Heart right ventricle (tissue), 16 donors: Measurements from ENCODE around the gene KCNQ1. TPM values are rescaled to one million over a fixed set of nuclear protein-coding genes. Genes with fewer than 3 reads are reported as not detected.

Experiments
- ATAC-seq, 8 donors: fragments of 200-7000 bp; cut with Tn5 transposase; one replicate each; pipeline ENCODE4 v1.9.1; 2020; ENCODE audit warnings: mild to moderate bottlenecking in 8 of 8, moderate library complexity in 8 of 8, moderate number of reproducible peaks in 1 of 8
- DNase-seq, 2 donors: peaks; one replicate each; pipeline ENCODE4 v3.0.0-alpha.2; 2020
- H3K27ac ChIP-seq, 10 donors: fragments of 200-600 bp; sonication (generic) in 2 of 10; one replicate each; pipeline versions ENCODE4 v1.5.0 to v1.8.0; 2020 to 2022; ENCODE audit warnings: mild to moderate bottlenecking in 3 of 10
- H3K27me3 ChIP-seq, 7 donors: fragments of 200-600 bp; one replicate each; pipeline ENCODE4 v1.8.0; 2021 to 2022; ENCODE audit warnings: mild to moderate bottlenecking in 2 of 7
- H3K36me3 ChIP-seq, 9 donors: fragments of 200-600 bp; sonication (generic) in 1 of 9; one replicate each; pipeline versions ENCODE4 v1.5.0 to v1.8.0; 2020 to 2022; ENCODE audit warnings: mild to moderate bottlenecking in 2 of 9
- H3K4me1 ChIP-seq, 9 donors: fragments of 200-600 bp; sonication (generic) in 1 of 9; one replicate each; pipeline versions ENCODE4 v1.5.0 to v1.8.0; 2020 to 2022; ENCODE audit warnings: mild to moderate bottlenecking in 4 of 9
- H3K4me3 ChIP-seq, 10 donors: fragments of 200-600 bp; sonication (generic) in 2 of 10; one replicate each; pipeline versions ENCODE4 v1.5.0 to v1.8.0; 2020 to 2022; ENCODE audit warnings: mild to moderate bottlenecking in 7 of 10, moderate library complexity in 2 of 10
- H3K9me3 ChIP-seq, 11 donors: fragments of 200-600 bp in 10 of 11; sonication (generic) in 2 of 11; one replicate each; pipeline versions ENCODE4 v1.5.0 to v1.8.0; 2013 to 2022; ENCODE audit warnings: mild to moderate bottlenecking in 2 of 11, control low read depth in 1 of 11, moderate library complexity in 1 of 11
- WGBS, 2 donors: extraction: QIAGEN DNeasy Blood & Tissue Kit; methylation state at CpG; one replicate each; pipeline ENCODE4 v1.1.7; 2013; ENCODE audit warnings: inconsistent platforms in 1 of 2; 5-methylcytosine and 5-hydroxymethylcytosine counted together
- intact Hi-C, 10 donors: fragments of 100-400 bp; cut with DNase I; formaldehyde crosslinking; loops; one replicate each; pipeline versions ENCODE4 v1.11.1 to v1.14.2; 2022
- polyA plus RNA-seq, 2 donors: library from polyadenylated mRNA; stranded (reverse); fragments of 200-250 nt; gene quantifications; one replicate each; pipeline ENCODE4 v1.2.3, GENCODE V29; 2013
- total RNA-seq, 10 donors: library from RNA; stranded (reverse); fragmentation: NEBNext Ultra II Directional in 3 of 10; extraction: Animal tissue kit (Norgen Biotek cat#: 25700) in 3 of 10; gene quantifications; one replicate each; pipeline versions ENCODE4 v1.2.1 to v1.2.4, GENCODE V29; 2021 to 2023
- TF ChIP-seq, protein P1 (sequence below), 9 donors: fragments of 200-600 bp; sonication (generic) in 2 of 9; IDR thresholded peaks; one replicate each; pipeline versions ENCODE4 v1.5.0 to v1.8.0; 2021 to 2022; ENCODE audit warnings: antibody characterized with exemption in 9 of 9, mild to moderate bottlenecking in 5 of 9, moderate library complexity in 1 of 9
- donor health status: Arrhythmogenic right ventricular cardiomyopathy.
- donor health status: ischemic (EF 13 %, LVEDD 7.1; RV severe dilation, severe dysfunction).
- donor health status: healthy with polysubstance abuse.
- donor health status: DM: no; HTN: yes; CAD: no.
- donor health status: DM: no; HTN: no; CAD: no.
- donor health status: ischemic (EF 25% LVEDD 6.9; RV normal size, moderate dysfunction).
- donor health status: ischemic (EF 25% LVEDD 5.7; RV mildly dilated, moderate dysfunction).
- donor health status: healthy.
- donor health status: DM: yes; HTN: yes; CAD: no.
- donor health status: Ischemic cardiomyopathy.
- donor health status: ischemic (EF 35%, LVEDD 5.7; RV mildly dilated, moderate dysfunction).
- donor health status: nonischemic (EF 11% LVEDD 7.7; RV severe dilation, severe dysfunction).
- donor health status: DM: yes; HTN: yes; CAD: no.
- donor health status: PGD.
- donor health status: ischemic (EF 29% LVEDD 5.4; RV normal size, mild dysfunction).
- donor health status: nonischemic (EF 23%, LVEDD 6.1; RV moderate dilation, normal function).

The KCNQ1 gene
- total and polyA plus RNA-seq, 12 donors: 19.9 to 48.2 (median 33.7) TPM

DNA sequence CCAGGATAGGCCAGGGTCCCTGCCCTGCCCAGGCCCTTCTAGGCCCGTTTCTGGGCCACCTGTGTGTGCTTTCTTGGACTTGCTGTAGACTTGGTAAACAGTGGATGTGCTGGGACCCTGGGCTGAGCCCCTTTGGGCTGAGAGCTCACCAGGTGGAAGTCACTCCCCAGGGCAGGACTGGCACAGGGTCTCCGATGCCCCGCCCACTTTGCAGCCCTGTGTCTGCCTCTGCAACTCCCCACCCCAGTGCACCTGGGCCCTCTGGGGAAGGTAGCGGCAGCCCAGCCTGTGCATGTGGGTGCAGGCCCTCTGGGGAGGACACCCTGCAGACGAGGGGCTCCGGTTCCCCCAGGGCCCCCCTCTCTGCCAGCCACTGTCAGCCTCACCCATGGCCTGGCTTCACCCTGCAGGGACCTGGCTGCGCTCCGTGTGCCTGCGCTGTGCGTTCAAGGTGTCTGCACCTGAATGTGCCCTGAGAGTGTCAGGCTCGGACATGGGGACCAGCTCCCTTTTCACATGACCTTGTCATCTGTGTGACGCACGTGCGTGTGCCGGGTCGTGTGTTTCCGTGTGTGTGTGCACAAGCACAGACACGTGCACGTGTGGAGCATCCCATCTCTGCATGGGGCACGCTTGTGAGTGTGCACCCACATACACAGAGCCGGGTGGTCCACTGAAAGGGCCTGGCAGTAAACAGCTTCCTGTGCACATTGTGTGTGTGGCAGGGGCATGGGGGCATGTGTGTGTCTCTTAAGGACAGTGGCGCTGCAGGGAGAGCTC is 136.5 kb downstream of the KCNQ1 start:
- WGBS, 2 donors: 93 to 96% methylated on average over 22 of the region's 22 CpGs

DNA sequence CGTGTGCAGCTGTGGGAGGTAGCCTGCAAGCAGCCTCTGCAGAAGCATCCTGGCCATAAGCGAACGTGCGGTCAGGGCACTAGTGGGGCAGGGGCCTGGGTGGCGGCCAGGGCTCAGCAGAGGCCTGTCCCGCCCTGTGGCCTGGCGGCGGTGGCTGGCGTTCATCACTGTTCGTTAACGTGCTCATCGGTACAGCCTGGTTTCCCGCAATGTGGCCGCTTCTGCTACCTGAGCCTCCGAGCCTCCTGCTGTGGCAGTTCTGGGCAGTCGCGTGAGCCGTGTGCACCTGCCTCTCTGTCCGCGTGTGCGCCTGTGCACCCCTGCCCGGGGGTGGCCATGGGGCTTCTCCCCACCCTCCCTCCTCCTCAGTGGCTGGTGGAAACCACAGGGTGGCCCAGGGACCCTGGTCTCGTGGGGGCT is 137.1 kb downstream of the KCNQ1 start:
- TF ChIP-seq, protein P1, sequence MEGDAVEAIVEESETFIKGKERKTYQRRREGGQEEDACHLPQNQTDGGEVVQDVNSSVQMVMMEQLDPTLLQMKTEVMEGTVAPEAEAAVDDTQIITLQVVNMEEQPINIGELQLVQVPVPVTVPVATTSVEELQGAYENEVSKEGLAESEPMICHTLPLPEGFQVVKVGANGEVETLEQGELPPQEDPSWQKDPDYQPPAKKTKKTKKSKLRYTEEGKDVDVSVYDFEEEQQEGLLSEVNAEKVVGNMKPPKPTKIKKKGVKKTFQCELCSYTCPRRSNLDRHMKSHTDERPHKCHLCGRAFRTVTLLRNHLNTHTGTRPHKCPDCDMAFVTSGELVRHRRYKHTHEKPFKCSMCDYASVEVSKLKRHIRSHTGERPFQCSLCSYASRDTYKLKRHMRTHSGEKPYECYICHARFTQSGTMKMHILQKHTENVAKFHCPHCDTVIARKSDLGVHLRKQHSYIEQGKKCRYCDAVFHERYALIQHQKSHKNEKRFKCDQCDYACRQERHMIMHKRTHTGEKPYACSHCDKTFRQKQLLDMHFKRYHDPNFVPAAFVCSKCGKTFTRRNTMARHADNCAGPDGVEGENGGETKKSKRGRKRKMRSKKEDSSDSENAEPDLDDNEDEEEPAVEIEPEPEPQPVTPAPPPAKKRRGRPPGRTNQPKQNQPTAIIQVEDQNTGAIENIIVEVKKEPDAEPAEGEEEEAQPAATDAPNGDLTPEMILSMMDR (IDR thresholded peaks at IDR 0.05): no peak
- peak in 1 of 2 donors; percentile 11 for DNase-seq
- peaks cover 0 to 6% (median 0%) of the 10 kb centered on the region in 9 donors for H3K36me3 ChIP-seq
- H3K27ac ChIP-seq: peak overlapping the region in 2 of 10 donors; percentile 40 to 55
- WGBS, 2 donors: 97% methylated on average over 23 of the region's 23 CpGs
- H3K4me3 ChIP-seq: no peak overlapping the region
- H3K4me1 ChIP-seq: peaks cover 0 to 44% (median 16%) of the 10 kb centered on the region in 9 donors
- ATAC-seq: no peak
- intact Hi-C loops: no loop called here
- H3K27me3 ChIP-seq: no peaks in the 10 kb centered on the region
- no peaks in the 10 kb centered on the region for H3K9me3 ChIP-seq

More for the DNA sequence above, 136.5 kb downstream of the KCNQ1 start:
- Histone ChIP-seq H3K27me3 (no peaks in the 10 kb centered on the region), H3K4me1 (peaks cover 0 to 44% (median 16%) of the 10 kb centered on the region in 9 donors), H3K27ac (no peak overlapping the region), H3K9me3 (no peaks in the 10 kb centered on the region), H3K4me3 (no peak overlapping the region), H3K36me3 (peaks cover 0 to 6% (median 0%) of the 10 kb centered on the region in 9 donors)
- DNase-seq: peak in 1 of 2 donors; percentile 7
- intact Hi-C loops: no loop called here
- TF ChIP-seq, protein P1 (IDR thresholded peaks at IDR 0.05): no peak
- no peak for ATAC-seq

DNA sequence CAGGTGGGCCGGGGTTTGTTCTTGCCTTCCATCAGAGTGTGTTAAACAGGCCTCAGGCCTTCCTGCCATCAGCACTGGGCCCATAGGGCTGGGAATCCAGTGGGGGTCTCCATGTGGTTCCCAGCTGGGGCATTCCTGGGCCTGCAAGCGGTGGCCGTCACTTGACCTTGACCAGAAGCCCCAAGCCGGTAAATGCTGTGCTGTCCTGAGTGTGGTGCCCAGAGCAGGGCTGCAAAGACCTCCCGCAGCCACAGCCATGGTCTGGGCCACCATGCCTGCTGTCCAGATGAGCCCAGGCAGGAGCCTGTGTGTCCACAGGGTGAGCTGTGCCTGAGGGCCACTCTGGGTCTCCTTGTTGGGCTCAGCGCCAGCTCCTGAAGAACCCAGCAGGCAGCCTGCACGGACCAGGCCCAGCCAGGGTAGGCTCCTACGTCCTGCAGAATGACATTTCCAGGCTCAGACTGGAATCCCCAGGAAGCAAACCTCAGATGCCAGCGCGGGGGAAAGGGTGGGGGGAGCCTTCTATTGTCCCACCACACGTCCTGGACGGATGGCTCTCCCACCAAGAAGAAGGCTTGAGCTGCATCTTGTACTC is 137.6 kb downstream of the KCNQ1 start:
- DNase-seq (peak in 1 of 2 donors; percentile 36), ATAC-seq (peak in 7 of 8 donors; percentile 6 to 40 (median 29))
- 55 to 63% methylated on average over 12 of the region's 12 CpGs for WGBS, 2 donors
- intact Hi-C loops: no loop called here
- H3K27ac ChIP-seq: peak overlapping the region in 4 of 10 donors; percentile 14 to 55 (median 30)
- H3K9me3 ChIP-seq: no peaks in the 10 kb centered on the region
- H3K36me3 ChIP-seq: peaks cover 0 to 6% (median 0%) of the 10 kb centered on the region in 9 donors
- no peaks in the 10 kb centered on the region for H3K27me3 ChIP-seq
- no peak overlapping the region for H3K4me3 ChIP-seq
- peaks cover 0 to 42% (median 15%) of the 10 kb centered on the region in 9 donors for H3K4me1 ChIP-seq
- TF ChIP-seq, protein P1 (IDR thresholded peaks at IDR 0.05): no peak

DNA sequence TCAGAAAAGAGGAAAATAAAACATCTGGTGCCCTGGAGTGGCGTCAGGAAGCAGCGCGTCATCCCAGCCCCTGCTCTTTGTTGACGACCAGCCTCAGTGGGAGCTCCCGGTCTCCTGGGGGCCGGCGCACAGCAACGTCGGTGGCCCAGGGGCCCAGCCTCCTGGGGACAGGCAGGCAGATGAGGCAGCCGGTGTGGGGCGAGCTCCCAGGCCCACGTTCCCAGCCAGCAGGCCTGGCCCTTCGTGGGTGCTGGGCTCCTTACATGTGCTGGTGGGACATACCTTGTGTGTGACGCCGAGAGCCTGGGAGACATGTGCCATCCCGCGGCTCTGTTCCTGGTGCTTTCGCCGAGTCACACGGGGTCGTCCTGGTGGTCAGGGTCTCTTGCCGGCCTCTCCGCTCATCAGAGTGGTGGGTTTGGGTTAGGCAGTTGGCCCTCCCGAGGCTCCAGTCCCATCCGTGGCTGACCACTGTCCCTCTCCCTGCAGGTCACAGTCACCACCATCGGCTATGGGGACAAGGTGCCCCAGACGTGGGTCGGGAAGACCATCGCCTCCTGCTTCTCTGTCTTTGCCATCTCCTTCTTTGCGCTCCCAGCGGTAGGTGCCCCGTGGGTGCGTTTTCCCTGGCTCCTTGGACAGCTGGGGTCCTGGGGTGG is 138.3 kb downstream of the KCNQ1 start:
- WGBS, 2 donors: 75 to 85% methylated on average over 33 of the region's 33 CpGs
- ATAC-seq: peak in 2 of 8 donors; percentile 3 to 20

More for the DNA sequence above, 138.3 kb downstream of the KCNQ1 start:
- H3K4me1 ChIP-seq: peaks cover 0 to 35% (median 9%) of the 10 kb centered on the region in 9 donors
- H3K4me3 ChIP-seq: no peak overlapping the region
- peaks cover 0 to 6% (median 0%) of the 10 kb centered on the region in 9 donors for H3K36me3 ChIP-seq
- peak overlapping the region in 2 of 10 donors; percentile 14 to 51 for H3K27ac ChIP-seq
- intact Hi-C loops: no loop called here
- no peaks in the 10 kb centered on the region for H3K9me3 ChIP-seq
- H3K27me3 ChIP-seq: no peaks in the 10 kb centered on the region
- TF ChIP-seq, protein P1 (IDR thresholded peaks at IDR 0.05): no peak
- peak; percentile 2 to 25 for DNase-seq
